Skin epidermis (tissue), 12 donors: ENCODE measurements around the gene CEP43.

Source experiments
- H3K27ac ChIP-seq, 21 experiments: fragments of 200-600 bp; sonication (generic) in 11 of 21; one replicate each; pipeline ENCODE4 v1.5.0; 2020; ENCODE audit warnings: mild to moderate bottlenecking in 3 of 21, inconsistent platforms in 2 of 21, moderate library complexity in 2 of 21
- H3K4me3 ChIP-seq, 7 experiments: fragments of 200-600 bp; sonication (generic) in 2 of 7; one replicate each; pipeline ENCODE4 v1.5.0; 2020; ENCODE audit warnings: inconsistent platforms in 2 of 7, mild to moderate bottlenecking in 2 of 7, moderate library complexity in 1 of 7

Gene CEP43

GRCh38 chr6:166959911-166960608 is 39.1 kb upstream of the CEP43 start:
- no peak overlapping the region for H3K4me3 ChIP-seq
- peak overlapping the region in 14 of 21 experiments; percentile 8 to 97 (median 90) for H3K27ac ChIP-seq

- Histone ChIP-seq H3K27ac (no peak overlapping the region), H3K4me3 (no peak overlapping the region)
Measured at GRCh38 chr6:166960609-166960978, 38.6 kb upstream of the CEP43 start.

DNA sequence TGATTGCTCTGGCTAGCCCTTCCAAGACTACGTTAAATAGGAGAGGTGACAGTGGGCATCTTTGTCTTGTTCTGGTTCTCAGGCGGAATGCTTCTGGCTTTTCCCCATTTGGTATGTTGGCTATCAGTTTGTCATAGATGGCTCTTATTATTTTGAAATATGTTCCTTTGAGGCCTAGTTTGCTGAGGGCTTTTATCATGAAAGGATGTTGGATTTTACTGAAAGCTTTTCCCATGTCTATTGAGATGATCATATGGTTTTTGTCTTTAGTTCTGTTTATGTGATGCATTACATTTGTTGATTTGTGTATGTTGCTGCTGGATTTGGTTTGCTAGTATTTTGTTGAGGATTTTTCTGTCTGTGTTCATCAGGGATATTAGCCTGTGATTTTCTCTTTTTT is 32.9 kb upstream of the CEP43 start:
- no peak overlapping the region for H3K4me3 ChIP-seq
- H3K27ac ChIP-seq = no peak overlapping the region

GRCh38 chr6:166969390-166970002 is 29.7 kb upstream of the CEP43 start:
- H3K4me3 ChIP-seq = no peak overlapping the region

GRCh38 chr6:166970091-166970490 is 29.1 kb upstream of the CEP43 start:
- Histone ChIP-seq H3K4me3 (no peak overlapping the region), H3K27ac (peak overlapping the region in 1 of 21 experiments; percentile 42)

More at GRCh38 chr6:166969390-166970002, 29.7 kb upstream of the CEP43 start:
- H3K27ac ChIP-seq = peak overlapping the region in 3 of 21 experiments; percentile 7 to 57 (median 16)

GRCh38 chr6:166970776-166971175 is 28.4 kb upstream of the CEP43 start:
- Histone ChIP-seq H3K27ac (peak overlapping the region in 1 of 21 experiments; percentile 42), H3K4me3 (no peak overlapping the region)

- no peak overlapping the region for H3K27ac ChIP-seq
- H3K4me3 ChIP-seq = no peak overlapping the region
Measured at GRCh38 chr6:166971271-166971670, 27.9 kb upstream of the CEP43 start.

DNA sequence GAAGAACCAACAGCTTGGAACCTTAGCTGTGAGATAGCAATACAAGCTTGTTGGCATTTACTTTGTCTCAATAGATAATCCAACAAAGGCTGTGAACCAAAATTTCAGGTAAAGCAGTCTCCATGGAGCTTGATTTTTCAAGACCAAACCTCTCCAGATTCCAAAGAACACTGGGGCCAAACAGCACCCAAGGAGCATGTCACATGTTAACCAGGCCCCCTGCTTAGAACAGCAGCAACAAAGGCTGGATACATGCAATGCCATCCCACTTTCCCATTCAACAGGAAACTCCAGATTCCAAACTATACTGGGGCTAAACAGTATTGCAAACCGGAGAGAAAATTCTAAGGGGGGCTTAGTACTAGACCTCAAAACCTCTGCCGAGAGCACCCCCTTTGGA is 27.1 kb upstream of the CEP43 start:
- H3K27ac ChIP-seq = no peak overlapping the region
- no peak overlapping the region for H3K4me3 ChIP-seq

GRCh38 chr6:166976636-166977035 is 22.6 kb upstream of the CEP43 start:
- no peak overlapping the region for H3K4me3 ChIP-seq
- no peak overlapping the region for H3K27ac ChIP-seq

- Histone ChIP-seq H3K4me3 (no peak overlapping the region), H3K27ac (no peak overlapping the region)
Measured at GRCh38 chr6:166977621-166978525, 21.3 kb upstream of the CEP43 start.

GRCh38 chr6:166980738-166981137 is 18.5 kb upstream of the CEP43 start:
- Histone ChIP-seq H3K4me3 (no peak overlapping the region), H3K27ac (no peak overlapping the region)

DNA sequence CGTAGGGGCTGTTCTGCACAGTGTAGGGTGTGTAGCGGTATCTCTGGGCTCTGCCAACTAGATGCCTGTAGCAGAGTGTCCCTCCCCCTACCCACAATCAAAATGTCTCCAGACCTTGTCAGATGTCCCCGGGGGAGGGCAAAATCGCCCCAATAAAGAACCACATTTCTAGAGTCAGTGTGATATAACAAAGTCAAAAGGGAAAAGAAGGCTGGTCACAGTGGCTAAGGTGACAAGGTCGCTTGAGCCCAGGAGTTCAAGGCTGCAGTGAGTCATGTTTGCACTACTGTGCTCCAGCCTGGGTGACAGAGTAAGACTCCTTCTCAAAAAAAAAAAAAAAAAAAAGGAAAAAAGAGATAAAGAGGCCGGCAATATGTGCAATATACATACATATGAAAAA is 11.7 kb upstream of the CEP43 start:
- H3K27ac ChIP-seq = no peak overlapping the region
- H3K4me3 ChIP-seq = no peak overlapping the region

- Histone ChIP-seq H3K4me3 (no peak overlapping the region), H3K27ac (no peak overlapping the region)
Measured at GRCh38 chr6:166987930-166988329, 11.3 kb upstream of the CEP43 start.

- Histone ChIP-seq H3K27ac (no peak overlapping the region), H3K4me3 (no peak overlapping the region)
Measured at GRCh38 chr6:166988674-166989201, 10.5 kb upstream of the CEP43 start.

DNA sequence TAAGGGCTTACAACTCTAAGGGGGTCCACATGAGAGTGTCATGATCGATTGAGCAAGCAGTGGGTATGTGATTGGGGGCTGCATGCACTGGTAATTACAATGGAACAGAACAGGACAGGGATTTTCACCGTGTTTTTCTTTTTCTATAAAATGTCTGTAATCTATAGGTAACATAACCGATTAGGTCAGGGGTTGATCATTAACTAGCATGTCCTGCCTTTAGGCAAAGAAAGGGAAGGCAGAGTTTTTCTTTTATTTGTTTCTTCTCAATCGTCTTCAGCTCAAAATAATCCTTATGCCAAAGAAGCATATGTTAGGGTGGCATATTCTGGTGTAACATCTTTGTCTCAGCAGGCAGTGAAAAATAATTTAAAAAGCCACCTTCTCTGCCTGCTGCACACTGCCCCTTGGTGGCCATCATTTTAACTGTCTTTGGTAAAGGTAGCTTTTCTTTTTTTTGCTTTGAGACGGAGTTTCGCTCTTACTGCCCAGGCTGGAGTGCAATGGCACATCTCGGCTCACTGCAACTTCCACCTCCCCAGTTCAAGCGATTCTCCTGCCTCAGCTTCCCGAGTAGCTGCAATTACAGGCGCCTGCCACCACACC is 9.7 kb upstream of the CEP43 start:
- no peak overlapping the region for H3K4me3 ChIP-seq

GRCh38 chr6:166996406-166996805 is 2.8 kb upstream of the CEP43 start:
- Histone ChIP-seq H3K4me3 (no peak overlapping the region), H3K27ac (no peak overlapping the region)

More for the DNA sequence above, 9.7 kb upstream of the CEP43 start:
- no peak overlapping the region for H3K27ac ChIP-seq

- Histone ChIP-seq H3K27ac (peak overlapping the region in 3 of 21 experiments; percentile 82 to 85 (median 84)), H3K4me3 (peak overlapping the region in 5 of 7 experiments; percentile 53 to 99 (median 97))
Measured at GRCh38 chr6:166997348-166997747, 1.8 kb upstream of the CEP43 start.

- Histone ChIP-seq H3K27ac (peak overlapping the region in 20 of 21 experiments; percentile 16 to 89 (median 80)), H3K4me3 (peak overlapping the region; percentile 53 to 99 (median 93))
Measured at GRCh38 chr6:166997768-166998255, 1.4 kb upstream of the CEP43 start.
